Endothelial cell of umbilical vein (primary cell): ENCODE results near the gene RSPRY1. TPM values are rescaled to one million over a fixed set of nuclear protein-coding genes. Genes with fewer than 3 reads are reported as not detected.

Source experiments
- BruUV-seq: library from RNA; stranded (reverse); fragments of 400-500 nt; replicated peaks from 2 replicates; lab custom pipeline; 2021; lab: Mats Ljungman, UMichigan
- CTCF ChIA-PET: fragments of 300-600, 350-600 bp; sonication (Branson Sonifier 250); formaldehyde crosslinking; loops from one replicate; lab custom pipeline; 2021; ENCODE audit warnings: antibody characterized with exemption, inconsistent platforms; lab: Charles Lee
- POLR2A ChIA-PET: fragments of 300-600, 350-600 bp; sonication (Branson Sonifier 250); formaldehyde crosslinking; loops from one replicate; lab custom pipeline; 2021; ENCODE audit warnings: antibody characterized with exemption, inconsistent platforms; lab: Charles Lee
- DNase-seq: peaks from one replicate; pipeline ENCODE4 v3.0.0-alpha.2; 2011; ENCODE audit warnings: low read depth, low spot score
- FAIRE-seq: peaks from 2 replicates; lab custom pipeline; 2011; peaks lifted over from hg19 to GRCh38; lab: Jason Lieb, UNC
- H2AFZ ChIP-seq: 2 replicates; pipeline ENCODE4 v1.6.0; 2012; ENCODE audit warnings: low read depth, low read length, control low read depth, inconsistent platforms
- H3K27ac ChIP-seq: 2 replicates; pipeline ENCODE4 v1.5.1; 2011; ENCODE audit warnings: low read depth, mild to moderate bottlenecking, control low read depth, low read length, moderate library complexity; ENCODE audit not compliant: insufficient read depth
- H3K27me3 ChIP-seq, 2 experiments: 2 replicates each; pipeline versions ENCODE4 v1.6.0 to v1.6.1; 2011; ENCODE audit warnings: low read length in 2 of 2, mixed read lengths in 1 of 2; ENCODE audit not compliant: control insufficient read depth in 2 of 2, insufficient read depth in 2 of 2
- H3K36me3 ChIP-seq, 2 experiments: 2 replicates in 1 of 2; 3 replicates in 1 of 2; pipeline ENCODE4 v1.5.1; 2011; ENCODE audit warnings: low read length in 2 of 2, mild to moderate bottlenecking in 1 of 2, moderate library complexity in 1 of 2; ENCODE audit not compliant: control insufficient read depth in 2 of 2, insufficient read depth in 2 of 2; ENCODE audit errors: extremely low read depth in 1 of 2
- H3K4me1 ChIP-seq: 3 replicates; pipeline ENCODE4 v1.5.1; 2011; ENCODE audit warnings: mild to moderate bottlenecking, low read length; ENCODE audit not compliant: control insufficient read depth, insufficient read depth; ENCODE audit errors: extremely low read depth
- H3K4me2 ChIP-seq: 2 replicates; pipeline ENCODE4 v1.6.1; 2011; ENCODE audit warnings: low read length, control low read depth, mixed read lengths; ENCODE audit not compliant: insufficient read depth
- H3K4me3 ChIP-seq, 3 experiments: fragments of 200-600 bp in 1 of 3; sonication (generic), shearing (Covaris generic) in 1 of 3; replicated peaks in 1 of 3; 2 replicates each; pipeline ENCODE4 v1.5.1; 2011 to 2016; ENCODE audit warnings: control low read depth in 3 of 3, low read length in 3 of 3, mild to moderate bottlenecking in 2 of 3, inconsistent platforms in 1 of 3, low read depth in 1 of 3, moderate library complexity in 1 of 3; ENCODE audit not compliant: insufficient read depth in 1 of 3
- H3K79me2 ChIP-seq: 2 replicates; pipeline ENCODE4 v1.6.0; 2012; ENCODE audit warnings: low read length, inconsistent platforms; ENCODE audit not compliant: control insufficient read depth, insufficient read depth
- H3K9ac ChIP-seq: replicated peaks from 2 replicates; pipeline ENCODE3; 2011; ENCODE audit warnings: low read length, control low read depth; ENCODE audit not compliant: insufficient read depth; ENCODE audit errors: extremely low read depth
- H3K9me1 ChIP-seq: replicated peaks from 3 replicates; pipeline ENCODE4 v1.6.0; 2011; ENCODE audit warnings: mild to moderate bottlenecking, low read length; ENCODE audit not compliant: control insufficient read depth, insufficient read depth; ENCODE audit errors: extremely low read depth
- H3K9me3 ChIP-seq: replicated peaks from 2 replicates; pipeline ENCODE4 v1.5.1; 2012; ENCODE audit warnings: low read length, inconsistent platforms; ENCODE audit not compliant: control insufficient read depth, insufficient read depth
- H4K20me1 ChIP-seq: replicated peaks from 2 replicates; pipeline ENCODE3; 2011; ENCODE audit warnings: mild to moderate bottlenecking, low read length; ENCODE audit not compliant: control insufficient read depth, insufficient read depth; ENCODE audit errors: extremely low read depth
- CTCF ChIP-seq, 2 donors: IDR thresholded peaks; 1 replicate in 1 of 2; 2 replicates in 1 of 2; pipeline ENCODE4 v1.5.1; 2011; ENCODE audit warnings: low read length in 2 of 2, mild to moderate bottlenecking in 2 of 2, moderate library complexity in 2 of 2, control low read depth in 1 of 2, inconsistent platforms in 1 of 2, low read depth in 1 of 2; ENCODE audit not compliant: insufficient read depth in 1 of 2; ENCODE audit errors: extremely low read depth in 1 of 2
- EZH2 ChIP-seq: IDR thresholded peaks from 2 replicates; pipeline ENCODE4 v1.6.1; 2012; ENCODE audit warnings: borderline replicate concordance, low read depth, mild to moderate bottlenecking, moderate library complexity, low read length, inconsistent platforms; ENCODE audit not compliant: severe bottlenecking
- FOS ChIP-seq: IDR thresholded peaks from 2 replicates; pipeline ENCODE4 v1.6.1; 2011; ENCODE audit warnings: mild to moderate bottlenecking, low read length, moderate library complexity, borderline replicate concordance; ENCODE audit not compliant: insufficient read depth
- GATA2 ChIP-seq: IDR thresholded peaks from 2 replicates; pipeline ENCODE4 v1.7.0; 2011; ENCODE audit warnings: low read depth, mild to moderate bottlenecking, moderate library complexity, mixed read lengths, low read length; ENCODE audit not compliant: insufficient read length, insufficient read depth
- JUN ChIP-seq: IDR thresholded peaks from 2 replicates; pipeline ENCODE4 v1.6.1; 2011; ENCODE audit warnings: borderline replicate concordance, low read depth; ENCODE audit not compliant: insufficient read length, insufficient read depth
- MAX ChIP-seq: IDR thresholded peaks from 2 replicates; pipeline ENCODE4 v1.6.1; 2011; ENCODE audit not compliant: insufficient read depth, insufficient read length
- MYC ChIP-seq: IDR thresholded peaks from one replicate; pipeline ENCODE4 v1.6.1; 2011; ENCODE audit warnings: mild to moderate bottlenecking, low read depth, low read length
- POLR2A ChIP-seq: IDR thresholded peaks from 2 replicates; pipeline ENCODE4 v1.6.1; 2012; ENCODE audit warnings: low read depth, mild to moderate bottlenecking, control low read depth, low read length
- POLR2AphosphoS5 ChIP-seq: IDR thresholded peaks from 2 replicates; pipeline ENCODE4 v1.6.1; 2012; ENCODE audit warnings: low read depth, mild to moderate bottlenecking, control low read depth, low read length, moderate library complexity; ENCODE audit not compliant: insufficient read depth
- dilution Hi-C: fragments of 300-500 bp; cut with MboI; formaldehyde crosslinking; loops from one replicate; pipeline ENCODE4 v1.15.0; 2019; ENCODE audit warnings: low sequenced_read_pairs; ENCODE audit not compliant: extremely low pct_ligation_motif_present
- intact Hi-C: fragments of 100-400 bp; cut with micrococcal nuclease; formaldehyde crosslinking; loops from one replicate; pipeline ENCODE4 v1.10.0; 2022
- polyA plus RNA-seq, 4 experiments: library from polyadenylated mRNA; depleted of rRNA in 3 of 4; stranded (reverse) in 3 of 4; unstranded in 1 of 4; fragments of >200 nt; gene quantifications; 2 replicates each; pipeline versions ENCODE4 v1.2.1 to v1.2.3, GENCODE V29; 2011 to 2012; ENCODE audit warnings: missing spikeins in 1 of 4
- total RNA-seq: library from RNA; stranded (reverse); gene quantifications from 2 replicates; pipeline ENCODE4 v1.2.3, GENCODE V29; 2021

RSPRY1 gene
- total and polyA plus RNA-seq, 2 donors (not counting 3 experiments of a cell fraction or from before 2014, with no cell fraction given): 28.5 to 55.1 TPM

DNA sequence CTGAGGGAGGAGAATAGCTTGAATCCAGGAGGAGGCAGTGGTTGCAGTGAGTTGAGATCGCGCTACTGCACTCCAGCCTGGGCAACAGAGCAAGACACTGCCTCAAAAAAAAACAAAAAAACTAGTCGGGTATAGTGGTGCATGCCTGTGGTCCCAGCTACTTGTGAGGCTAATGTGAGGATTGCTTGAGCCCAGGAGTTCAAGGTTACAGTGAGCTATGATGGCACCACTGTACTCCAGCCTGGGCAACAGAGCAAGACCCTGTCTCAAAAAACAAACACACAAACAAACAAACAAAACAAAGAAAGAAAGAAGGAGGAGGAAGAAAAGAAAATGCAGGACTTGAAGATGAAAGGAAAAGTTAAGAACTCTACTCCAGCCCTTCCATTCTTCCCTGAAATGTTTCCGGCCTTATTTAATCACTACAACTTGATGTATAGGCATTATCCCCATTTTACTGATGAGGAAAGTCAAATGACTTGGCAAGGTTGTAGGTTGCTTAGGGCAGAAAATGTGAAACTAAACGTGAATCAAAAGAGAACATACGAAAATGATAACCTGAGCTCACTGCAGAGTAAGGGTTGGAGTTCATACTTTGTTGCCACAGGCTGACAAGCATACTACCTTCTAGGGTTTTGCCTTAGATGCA, 30.3 kb upstream of the RSPRY1 start:
- no peaks in the 10 kb centered on the region for H4K20me1 ChIP-seq
- intact Hi-C loops (loop anchor here (2.0 kb wide), 1 partner anchor 15 kb away; no protein-coding TSS in a partner anchor), dilution Hi-C loops (no loop called here)
- H3K9me1 ChIP-seq: no peaks in the 10 kb centered on the region
- DNase-seq: no peak
- H3K9me3 ChIP-seq: no peaks in the 10 kb centered on the region
- H3K27ac ChIP-seq: no peak overlapping the region
- FAIRE-seq: no peak
- no peaks in the 10 kb centered on the region for H3K79me2 ChIP-seq
- H3K36me3 ChIP-seq: peaks cover 0 to 20% of the 10 kb centered on the region in 2 experiments
- POLR2A ChIA-PET: no interaction called here
- no peak overlapping the region for H2AFZ ChIP-seq
- CTCF ChIA-PET: interaction anchor here (1.1 to 3.0 kb wide), 6 partner anchors 8 to 363 kb away, joined by 3 to 22 read pairs (median 7); partner anchors contain the start of gene CPNE2
- BruUV-seq: no TSS peak
- TF ChIP-seq CTCF (IDR thresholded peaks at IDR 0.05; ENCODE audit: extremely low read depth in 1 of 2, insufficient read depth in 1 of 2, low read depth in 1 of 2, low read length in 2 of 2) (no peak), MYC (no peak), FOS (no peak), EZH2 (no peak), POLR2AphosphoS5 (no peak), MAX (no peak), POLR2A (no peak), JUN (no peak), GATA2 (no peak)
- peaks cover 11% of the 10 kb centered on the region for H3K4me1 ChIP-seq
- no peaks in the 10 kb centered on the region for H3K27me3 ChIP-seq
- no peak overlapping the region for H3K4me3 ChIP-seq
- H3K9ac ChIP-seq: no peak overlapping the region
- peak overlapping the region; percentile 68 for H3K4me2 ChIP-seq
